Uterine smooth muscle cell (primary cell): ENCODE data around the gene COA6. TPM values are rescaled to one million over a fixed set of nuclear protein-coding genes. Genes with fewer than 3 reads are reported as not detected.

Experiments
- total RNA-seq: library from RNA; depleted of rRNA; stranded (reverse); fragments of >200 nt; gene quantifications from 2 replicates; pipeline ENCODE4 v1.2.3, GENCODE V29; 2014

Gene COA6, protein sequence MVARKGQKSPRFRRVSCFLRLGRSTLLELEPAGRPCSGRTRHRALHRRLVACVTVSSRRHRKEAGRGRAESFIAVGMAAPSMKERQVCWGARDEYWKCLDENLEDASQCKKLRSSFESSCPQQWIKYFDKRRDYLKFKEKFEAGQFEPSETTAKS
- 21.0 and 33.4 TPM in 2 replicates for total RNA-seq

DNA sequence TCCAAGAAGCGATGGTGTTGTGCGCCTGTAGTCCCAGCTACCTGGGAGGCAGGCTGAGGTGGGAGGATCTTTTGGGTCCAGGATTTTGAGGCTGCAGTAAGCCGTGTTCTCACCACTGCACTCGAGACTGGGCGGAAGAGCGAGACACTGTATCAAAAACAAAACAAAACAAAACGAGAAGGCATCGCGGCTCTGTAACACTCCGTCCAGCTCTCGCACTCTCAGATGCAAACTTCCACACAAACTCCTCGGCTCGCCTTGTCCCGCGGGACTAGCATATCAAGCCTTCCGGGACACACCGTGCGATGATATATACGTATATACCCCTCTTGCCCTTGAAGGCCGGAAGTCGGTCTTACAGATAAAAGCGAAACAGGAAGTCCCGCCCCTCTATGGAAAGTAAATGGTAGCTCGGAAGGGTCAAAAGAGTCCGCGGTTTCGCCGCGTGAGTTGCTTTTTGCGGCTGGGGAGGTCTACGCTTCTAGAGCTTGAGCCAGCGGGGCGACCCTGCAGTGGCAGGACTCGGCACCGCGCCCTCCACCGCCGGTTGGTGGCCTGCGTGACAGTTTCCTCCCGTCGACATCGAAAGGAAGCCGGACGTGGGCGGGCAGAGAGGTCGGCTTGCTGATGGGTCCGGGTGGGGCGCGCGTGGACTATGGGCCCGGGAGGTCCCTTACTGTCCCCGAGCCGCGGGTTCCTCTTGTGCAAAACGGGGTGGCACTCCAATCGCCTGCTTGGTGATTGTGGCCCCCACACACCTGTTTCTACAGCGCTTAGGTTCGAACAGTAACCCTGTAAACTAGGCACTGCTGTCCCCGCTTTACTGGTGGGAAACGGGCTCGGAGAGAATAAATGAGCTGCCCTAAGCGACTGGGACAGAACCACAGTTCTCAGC lies at the start of gene COA6:
COA6 (plus strand) TSS at position 393 of the 895 bp plus-strand sequence; CDS start at position 404, 11 bp downstream.

Other genes starting within 250 kb of the COA6 start
- 25.5 and 29.5 TPM in 2 replicates for gene TARBP1, start 105.7 kb downstream of the COA6 start, total RNA-seq
- gene IRF2BP2, start 236.7 kb downstream of the COA6 start, total RNA-seq, result 75.4 and 143 TPM in 2 replicates